Measurements from ENCODE around the gene ST3GAL5.

ST3GAL5 gene

GRCh38 chr2:85853499-85854165 lies 35.2 kb downstream of the ST3GAL5 start:
- Histone ChIP-seq H2AK5ac (ENCODE audit: low read depth, low read length) (no peak overlapping the region), H3K79me1 (ENCODE audit: low read depth, low read length) (no peaks in the 10 kb centered on the region), H4K8ac (ENCODE audit: low read depth, low read length) (no peak overlapping the region), H4K91ac (ENCODE audit: low read depth, low read length, poor library complexity) (no peak overlapping the region), H2BK120ac (ENCODE audit: low read depth, low read length) (no peak overlapping the region), H3K4me3 (ENCODE audit: low read length in 2 of 2) (no peak overlapping the region), H3K9ac (ENCODE audit: low read depth, low read length, poor library complexity) (no peak overlapping the region), H3K4me1 (ENCODE audit: control insufficient read depth in 2 of 2, insufficient read depth in 1 of 2, low read depth in 1 of 2, low read length in 2 of 2) (no peaks in the 10 kb centered on the region), H3K27ac (replicated peaks; ENCODE audit: low read length) (no peak overlapping the region), H3K27me3 (ENCODE audit: control insufficient read depth in 3 of 3, insufficient read depth in 3 of 3, low read depth in 1 of 3, low read length in 3 of 3) (no peaks in the 10 kb centered on the region), H2AFZ (ENCODE audit: low read length) (no peak overlapping the region), H2BK12ac (ENCODE audit: low read length) (no peak overlapping the region), H2BK5ac (ENCODE audit: low read length) (no peak overlapping the region), H3K23ac (ENCODE audit: low read depth, low read length, poor library complexity) (no peak overlapping the region), H2BK15ac (ENCODE audit: low read length) (no peak overlapping the region), H3K9me3 (replicated peaks in 1 of 2; ENCODE audit: control insufficient read depth in 2 of 2, insufficient read depth in 1 of 2, low read depth in 1 of 2, low read length in 2 of 2) (no peaks in the 10 kb centered on the region), H3K18ac (ENCODE audit: low read length) (no peak overlapping the region), H3K4ac (ENCODE audit: low read length) (no peak overlapping the region), H3K14ac (ENCODE audit: low read length) (no peak overlapping the region), H3K36me3 (replicated peaks in 1 of 2; ENCODE audit: control insufficient read depth in 2 of 2, insufficient read depth in 2 of 2, low read length in 2 of 2) (no peaks in the 10 kb centered on the region), H3K4me2 (ENCODE audit: insufficient read depth, low read length, poor library complexity, severe bottlenecking) (no peak overlapping the region)
- WGBS, 2 donors (ENCODE audit: extremely low coverage in 2 of 2, insufficient read length in 2 of 2, insufficient replicate concordance in 1 of 2): no CpG with 5 or more reads among the region's 10 CpGs
- no peak for DNase-seq (ENCODE audit: low spot score)

DNA sequence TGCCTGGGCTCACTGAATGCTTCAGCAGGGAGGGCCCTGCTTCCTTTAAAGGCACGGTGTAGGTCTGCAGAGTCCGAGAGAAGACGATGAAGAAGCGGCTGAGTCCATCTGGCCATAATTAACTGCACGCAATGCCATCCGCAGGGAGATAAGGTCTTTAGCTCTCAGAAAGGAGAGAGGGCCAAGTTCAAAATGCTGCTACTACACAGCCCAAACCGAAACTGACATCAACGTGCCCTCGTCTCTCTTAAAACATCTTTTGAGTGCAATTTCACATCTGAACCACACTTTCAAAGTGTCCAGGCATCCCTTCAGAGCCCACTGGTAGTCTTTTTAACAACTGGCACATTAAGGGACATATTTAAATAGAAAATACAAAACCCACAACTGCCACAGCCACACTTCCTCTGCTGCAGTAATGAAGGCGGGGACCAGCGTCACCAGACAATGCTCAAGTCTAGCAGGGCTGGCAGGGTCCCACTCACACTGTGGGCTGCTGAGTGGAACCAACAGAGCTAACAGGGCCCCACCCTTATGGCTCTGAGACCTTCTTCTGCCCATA lies 35.8 kb downstream of the ST3GAL5 start:
- Histone ChIP-seq H2BK15ac (ENCODE audit: low read length) (no peak overlapping the region), H3K4me2 (ENCODE audit: insufficient read depth, low read length, poor library complexity, severe bottlenecking) (no peak overlapping the region), H2AK5ac (ENCODE audit: low read depth, low read length) (no peak overlapping the region), H4K8ac (ENCODE audit: low read depth, low read length) (no peak overlapping the region), H2BK12ac (ENCODE audit: low read length) (no peak overlapping the region), H3K36me3 (replicated peaks in 1 of 2; ENCODE audit: control insufficient read depth in 2 of 2, insufficient read depth in 2 of 2, low read length in 2 of 2) (no peaks in the 10 kb centered on the region), H3K9me3 (replicated peaks in 1 of 2; ENCODE audit: control insufficient read depth in 2 of 2, insufficient read depth in 1 of 2, low read depth in 1 of 2, low read length in 2 of 2) (no peaks in the 10 kb centered on the region), H3K79me1 (ENCODE audit: low read depth, low read length) (no peaks in the 10 kb centered on the region), H3K4me1 (ENCODE audit: control insufficient read depth in 2 of 2, insufficient read depth in 1 of 2, low read depth in 1 of 2, low read length in 2 of 2) (no peaks in the 10 kb centered on the region), H4K91ac (ENCODE audit: low read depth, low read length, poor library complexity) (no peak overlapping the region), H2AFZ (ENCODE audit: low read length) (no peak overlapping the region), H3K27me3 (ENCODE audit: control insufficient read depth in 3 of 3, insufficient read depth in 3 of 3, low read depth in 1 of 3, low read length in 3 of 3) (no peaks in the 10 kb centered on the region), H2BK120ac (ENCODE audit: low read depth, low read length) (no peak overlapping the region), H3K18ac (ENCODE audit: low read length) (no peak overlapping the region), H3K23ac (ENCODE audit: low read depth, low read length, poor library complexity) (no peak overlapping the region), H3K27ac (replicated peaks; ENCODE audit: low read length) (no peak overlapping the region), H3K4me3 (ENCODE audit: low read length in 2 of 2) (no peak overlapping the region), H3K9ac (ENCODE audit: low read depth, low read length, poor library complexity) (no peak overlapping the region), H3K14ac (ENCODE audit: low read length) (no peak overlapping the region), H3K4ac (ENCODE audit: low read length) (no peak overlapping the region), H2BK5ac (ENCODE audit: low read length) (no peak overlapping the region)
- WGBS, 2 donors (ENCODE audit: extremely low coverage in 2 of 2, insufficient read length in 2 of 2, insufficient replicate concordance in 1 of 2): no CpG with 5 or more reads among the region's 11 CpGs
- no peak for DNase-seq (ENCODE audit: low spot score)

- H3K23ac ChIP-seq (ENCODE audit: low read depth, low read length, poor library complexity): no peak overlapping the region
- H3K79me1 ChIP-seq (ENCODE audit: low read depth, low read length): no peaks in the 10 kb centered on the region
- no peak overlapping the region for H2BK15ac ChIP-seq (ENCODE audit: low read length)
- no peak overlapping the region for H4K91ac ChIP-seq (ENCODE audit: low read depth, low read length, poor library complexity)
- H3K9me3 ChIP-seq (replicated peaks in 1 of 2; ENCODE audit: control insufficient read depth in 2 of 2, insufficient read depth in 1 of 2, low read depth in 1 of 2, low read length in 2 of 2): no peaks in the 10 kb centered on the region
- no peak overlapping the region for H3K4me3 ChIP-seq (ENCODE audit: low read length in 2 of 2)
- no peak overlapping the region for H2AK5ac ChIP-seq (ENCODE audit: low read depth, low read length)
- no peaks in the 10 kb centered on the region for H3K4me1 ChIP-seq (ENCODE audit: control insufficient read depth in 2 of 2, insufficient read depth in 1 of 2, low read depth in 1 of 2, low read length in 2 of 2)
- H3K36me3 ChIP-seq (replicated peaks in 1 of 2; ENCODE audit: control insufficient read depth in 2 of 2, insufficient read depth in 2 of 2, low read length in 2 of 2): no peaks in the 10 kb centered on the region
- H4K8ac ChIP-seq (ENCODE audit: low read depth, low read length): no peak overlapping the region
- H3K27me3 ChIP-seq (ENCODE audit: control insufficient read depth in 3 of 3, insufficient read depth in 3 of 3, low read depth in 1 of 3, low read length in 3 of 3): no peaks in the 10 kb centered on the region
- no CpG with 5 or more reads among the region's 11 CpGs for WGBS, 2 donors (ENCODE audit: extremely low coverage in 2 of 2, insufficient read length in 2 of 2, insufficient replicate concordance in 1 of 2)
- DNase-seq (ENCODE audit: low spot score): no peak
- no peak overlapping the region for H2AFZ ChIP-seq (ENCODE audit: low read length)
- no peak overlapping the region for H3K18ac ChIP-seq (ENCODE audit: low read length)
- H2BK120ac ChIP-seq (ENCODE audit: low read depth, low read length): no peak overlapping the region
- H2BK5ac ChIP-seq (ENCODE audit: low read length): no peak overlapping the region
- no peak overlapping the region for H3K9ac ChIP-seq (ENCODE audit: low read depth, low read length, poor library complexity)
- H3K4me2 ChIP-seq (ENCODE audit: insufficient read depth, low read length, poor library complexity, severe bottlenecking): no peak overlapping the region
- no peak overlapping the region for H2BK12ac ChIP-seq (ENCODE audit: low read length)
- no peak overlapping the region for H3K14ac ChIP-seq (ENCODE audit: low read length)
- no peak overlapping the region for H3K4ac ChIP-seq (ENCODE audit: low read length)
- H3K27ac ChIP-seq (replicated peaks; ENCODE audit: low read length): no peak overlapping the region
Measured at GRCh38 chr2:85852152-85852840, 36.5 kb downstream of the ST3GAL5 start.

All from neuronal stem cell (in vitro differentiated cells).